HK-2 (cell line): ENCODE results near the gene APOBEC3F.
"Not testable (repeated sequence)": the region's sequence is repeated elsewhere in the genome, so short reads cannot be mapped to it uniquely, and the experiment has no call there.

Experiments used
- DNase-seq: peaks from one replicate; pipeline ENCODE4 v3.0.0-alpha.2; 2018; ENCODE audit not compliant: unreplicated experiment

Gene APOBEC3F

GRCh38 chr22:39027717-39028116 lies 12.9 kb upstream of the APOBEC3F start:
- no peak for DNase-seq

GRCh38 chr22:39028281-39028680 lies 12.4 kb upstream of the APOBEC3F start:
- DNase-seq = no peak

- DNase-seq = no peak
Observed at GRCh38 chr22:39029227-39029626, 11.4 kb upstream of the APOBEC3F start.

GRCh38 chr22:39030705-39031104 lies 10.0 kb upstream of the APOBEC3F start:
- no peak for DNase-seq

GRCh38 chr22:39031434-39032295 lies 9.0 kb upstream of the APOBEC3F start:
- not testable (repeated sequence) for DNase-seq

- DNase-seq = not testable (repeated sequence)
Observed at GRCh38 chr22:39037071-39037470, 3.6 kb upstream of the APOBEC3F start.

GRCh38 chr22:39039306-39040126 lies 1.1 kb upstream of the APOBEC3F start:
- DNase-seq = no peak

- not testable (repeated sequence) for DNase-seq
Observed at GRCh38 chr22:39040155-39040537, 518 bp upstream of the APOBEC3F start.

- no peak for DNase-seq
Observed at GRCh38 chr22:39041908-39042307, 1.2 kb downstream of the APOBEC3F start.

- not testable (repeated sequence) for DNase-seq
Observed at GRCh38 chr22:39043063-39043462, 2.4 kb downstream of the APOBEC3F start.

- not testable (repeated sequence) for DNase-seq
Observed at GRCh38 chr22:39045136-39045535, 4.5 kb downstream of the APOBEC3F start.

GRCh38 chr22:39049486-39049885 lies 8.8 kb downstream of the APOBEC3F start:
- not testable (repeated sequence) for DNase-seq

GRCh38 chr22:39051844-39052495 lies 11.3 kb downstream of the APOBEC3F start:
- DNase-seq = not testable (repeated sequence)

- no peak for DNase-seq
Observed at GRCh38 chr22:39055658-39056057, 15.0 kb downstream of the APOBEC3F start.

- not testable (repeated sequence) for DNase-seq
Observed at GRCh38 chr22:39061290-39061689, 20.6 kb downstream of the APOBEC3F start.

- not testable (repeated sequence) for DNase-seq
Observed at GRCh38 chr22:39061951-39062350, 21.3 kb downstream of the APOBEC3F start.

GRCh38 chr22:39063904-39064303 lies 23.2 kb downstream of the APOBEC3F start:
- DNase-seq = not testable (repeated sequence)

- DNase-seq = not testable (repeated sequence)
Observed at GRCh38 chr22:39066442-39067276, 26.0 kb downstream of the APOBEC3F start.

GRCh38 chr22:39068033-39068785 lies 27.5 kb downstream of the APOBEC3F start:
- no peak for DNase-seq

GRCh38 chr22:39070186-39070585 lies 29.5 kb downstream of the APOBEC3F start:
- no peak for DNase-seq
